Fibroblast of the aortic adventitia (primary cell): ENCODE results near the gene JARID2. TPM values are rescaled to one million over a fixed set of nuclear protein-coding genes. Genes with fewer than 3 reads are reported as not detected.

ENCODE experiments used
- DNase-seq: peaks from one replicate; pipeline ENCODE4 v3.0.0-alpha.2; 2010; ENCODE audit warnings: low read depth
- H3K4me3 ChIP-seq: 2 replicates; pipeline ENCODE4 v1.5.1; 2011; ENCODE audit warnings: low read depth, mild to moderate bottlenecking, control low read depth, low read length, moderate library complexity
- total RNA-seq: library from RNA; depleted of rRNA; stranded (reverse); fragments of >200 nt; gene quantifications from 2 replicates; pipeline ENCODE4 v1.2.3, GENCODE V29; 2012; ENCODE audit warnings: low replicate concordance
- TF ChIP-seq, protein P1 (sequence below): IDR thresholded peaks from 2 replicates; pipeline ENCODE4 v1.5.1; 2011; ENCODE audit warnings: mild to moderate bottlenecking, low read length, control low read depth, inconsistent platforms; ENCODE audit not compliant: insufficient read depth

The JARID2 gene
- total RNA-seq, 1 donor: 8.3 TPM

DNA sequence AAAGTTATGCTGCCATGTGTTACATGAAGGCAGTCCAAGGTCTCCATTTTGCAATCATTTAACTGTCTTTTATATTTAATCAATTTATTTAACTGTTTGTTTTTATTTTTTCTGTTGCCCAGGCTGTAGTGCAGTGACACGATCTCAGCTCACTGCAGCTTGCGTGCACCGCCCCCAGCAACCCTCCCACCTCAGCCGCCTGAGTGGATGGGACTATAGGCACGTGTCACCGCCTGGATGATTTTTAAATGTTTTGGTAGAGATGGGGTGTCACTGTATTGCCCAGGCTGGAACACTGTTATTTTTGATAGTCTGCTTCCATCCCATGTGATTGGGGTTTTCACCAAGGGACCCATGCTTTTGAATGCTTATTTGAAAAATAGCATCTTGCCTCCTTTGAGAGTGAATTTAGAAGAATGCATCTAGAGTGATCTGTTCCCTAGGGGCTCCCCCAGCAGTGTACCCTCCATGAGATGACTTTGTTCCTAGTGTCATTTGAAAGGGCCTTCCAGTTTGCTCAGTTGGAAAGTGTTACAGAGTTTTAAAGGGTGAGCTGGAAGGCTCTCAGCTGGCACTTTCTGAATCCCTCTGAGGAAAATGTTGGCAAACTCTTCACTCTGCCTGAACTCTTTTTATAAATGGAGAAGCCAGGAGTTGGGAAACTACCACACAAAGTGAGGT is 143.4 kb downstream of the JARID2 start:
- peak; percentile 75 for DNase-seq
- TF ChIP-seq, protein P1, sequence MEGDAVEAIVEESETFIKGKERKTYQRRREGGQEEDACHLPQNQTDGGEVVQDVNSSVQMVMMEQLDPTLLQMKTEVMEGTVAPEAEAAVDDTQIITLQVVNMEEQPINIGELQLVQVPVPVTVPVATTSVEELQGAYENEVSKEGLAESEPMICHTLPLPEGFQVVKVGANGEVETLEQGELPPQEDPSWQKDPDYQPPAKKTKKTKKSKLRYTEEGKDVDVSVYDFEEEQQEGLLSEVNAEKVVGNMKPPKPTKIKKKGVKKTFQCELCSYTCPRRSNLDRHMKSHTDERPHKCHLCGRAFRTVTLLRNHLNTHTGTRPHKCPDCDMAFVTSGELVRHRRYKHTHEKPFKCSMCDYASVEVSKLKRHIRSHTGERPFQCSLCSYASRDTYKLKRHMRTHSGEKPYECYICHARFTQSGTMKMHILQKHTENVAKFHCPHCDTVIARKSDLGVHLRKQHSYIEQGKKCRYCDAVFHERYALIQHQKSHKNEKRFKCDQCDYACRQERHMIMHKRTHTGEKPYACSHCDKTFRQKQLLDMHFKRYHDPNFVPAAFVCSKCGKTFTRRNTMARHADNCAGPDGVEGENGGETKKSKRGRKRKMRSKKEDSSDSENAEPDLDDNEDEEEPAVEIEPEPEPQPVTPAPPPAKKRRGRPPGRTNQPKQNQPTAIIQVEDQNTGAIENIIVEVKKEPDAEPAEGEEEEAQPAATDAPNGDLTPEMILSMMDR: no peak

DNA sequence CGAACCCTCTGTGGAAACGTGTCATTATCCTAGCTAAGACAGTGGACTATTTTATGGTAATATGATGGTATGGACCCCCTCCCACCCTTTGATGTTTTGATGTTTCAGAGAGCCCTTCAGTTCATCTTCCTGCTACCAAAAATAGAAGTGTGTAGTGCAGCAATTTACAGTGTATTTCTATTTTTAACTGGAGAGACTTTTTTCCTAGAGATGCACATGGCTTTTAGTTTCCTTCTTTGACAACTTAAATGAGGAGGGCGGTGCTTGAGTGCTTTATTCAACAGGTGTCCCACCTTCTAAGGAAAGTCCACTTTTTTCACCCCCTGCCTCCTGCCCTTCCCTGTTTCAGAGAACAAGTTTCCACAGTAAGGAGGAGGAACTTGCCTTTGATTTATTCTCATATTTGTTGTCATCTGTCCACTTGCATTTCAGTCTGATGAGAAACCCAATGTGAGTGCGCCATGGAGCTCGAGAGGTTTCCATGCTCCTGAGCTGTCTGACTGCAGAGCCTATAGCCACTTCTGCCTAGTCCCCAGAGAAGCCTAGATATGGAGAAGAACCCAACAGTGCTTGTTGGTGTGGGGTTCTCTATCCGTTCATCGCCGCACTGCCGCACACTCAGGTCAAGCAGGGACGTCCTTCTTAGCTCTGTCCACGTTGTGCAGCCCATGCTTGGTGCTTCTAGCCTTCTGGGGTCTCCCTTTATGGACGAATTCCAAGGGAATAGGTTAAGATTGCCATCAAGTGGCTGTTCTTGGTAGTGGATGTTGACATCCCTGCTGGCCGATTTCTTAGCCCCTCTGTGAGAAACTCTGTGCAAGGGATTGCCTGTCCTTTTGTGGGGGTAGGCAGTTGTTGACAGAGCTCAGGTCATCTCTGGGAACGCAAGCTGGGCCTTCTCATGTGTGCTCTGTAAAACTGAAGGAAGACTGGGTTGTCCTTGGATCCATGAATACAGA is 144.2 kb downstream of the JARID2 start:
- peak; percentile 60 for DNase-seq
- TF ChIP-seq, protein P1: peak; percentile 73
- no peak overlapping the region for H3K4me3 ChIP-seq

More for the DNA sequence above, 143.4 kb downstream of the JARID2 start:
- H3K4me3 ChIP-seq: no peak overlapping the region

DNA sequence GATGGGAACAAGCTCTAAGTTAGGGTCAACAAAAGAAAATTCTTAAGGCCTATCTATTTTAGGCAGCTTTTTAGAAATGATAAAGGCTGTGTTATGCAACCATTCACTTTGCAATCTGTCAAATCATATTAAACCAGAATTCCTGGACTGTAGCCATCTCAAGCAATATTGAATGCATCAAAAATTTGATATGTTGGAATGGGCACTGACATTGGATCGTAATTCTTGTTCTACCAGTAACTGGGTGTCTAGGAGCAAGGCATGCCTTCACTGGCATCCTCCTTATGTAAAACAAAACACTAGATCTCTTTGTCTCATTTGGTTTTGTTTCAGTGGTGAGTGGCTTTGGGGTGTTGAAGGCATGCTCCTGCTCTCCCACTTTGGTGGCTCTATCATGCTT is 145.6 kb downstream of the JARID2 start:
- DNase-seq: peak; percentile 31
- no peak overlapping the region for H3K4me3 ChIP-seq
- TF ChIP-seq, protein P1: no peak

DNA sequence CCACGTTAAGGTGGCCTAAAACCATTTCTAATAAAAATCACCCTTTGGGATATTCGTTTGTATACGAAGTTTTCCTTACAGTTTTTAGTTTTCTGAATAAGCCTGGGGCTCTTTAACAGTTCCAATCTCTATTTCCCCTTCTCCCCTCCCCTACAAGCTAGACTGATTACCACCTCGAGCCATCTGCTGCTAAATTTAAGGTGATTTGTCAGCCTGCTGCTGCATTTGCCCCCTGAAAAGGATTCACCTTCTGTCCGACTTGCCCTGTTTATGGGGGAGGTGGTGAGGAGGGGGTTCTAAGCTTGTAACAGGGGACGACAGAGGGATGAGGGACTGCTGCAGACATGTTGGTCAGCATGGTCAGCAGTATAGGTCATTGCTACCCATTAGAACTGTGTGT is 146.3 kb downstream of the JARID2 start:
- no peak overlapping the region for H3K4me3 ChIP-seq
- no peak for DNase-seq
- TF ChIP-seq, protein P1: no peak

DNA sequence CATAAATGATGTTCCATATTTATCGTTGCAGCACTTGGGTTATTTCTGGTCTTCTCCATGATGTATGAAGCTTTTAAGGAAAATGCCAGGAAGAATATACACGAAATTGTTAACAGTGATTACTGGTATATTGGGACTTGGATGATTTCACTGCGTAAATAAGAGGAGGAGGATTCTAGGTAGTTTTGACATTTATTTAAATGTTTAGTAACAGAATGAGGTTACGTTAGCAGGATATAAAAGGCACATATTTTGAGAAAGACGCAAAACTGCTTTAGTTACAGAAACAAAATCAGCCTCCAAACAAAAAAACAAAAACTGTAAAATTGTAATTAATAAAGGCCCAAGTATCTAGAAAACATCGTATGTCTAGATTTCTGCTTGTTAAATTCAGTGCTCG is 147.7 kb downstream of the JARID2 start:
- no peak for DNase-seq
- no peak overlapping the region for H3K4me3 ChIP-seq
- TF ChIP-seq, protein P1: no peak

DNA sequence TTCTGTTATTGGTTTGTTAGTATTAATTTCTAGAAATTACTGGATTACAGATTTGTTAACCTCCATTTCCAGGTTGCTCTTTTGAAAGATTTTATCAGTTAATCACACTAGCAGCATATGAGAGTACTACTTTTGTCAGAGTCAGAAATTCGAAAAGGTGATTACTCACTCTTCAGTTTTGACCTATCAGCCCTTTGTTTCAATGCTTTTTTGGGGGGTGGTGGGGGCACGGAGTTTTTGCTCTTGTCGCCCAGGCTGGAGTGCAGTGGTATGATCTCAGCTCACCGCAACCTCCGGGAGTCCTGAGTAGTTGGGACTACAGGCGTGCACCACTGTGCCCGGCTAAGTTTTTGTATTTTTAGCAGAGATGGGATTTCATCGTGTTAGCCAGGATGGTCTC is 149.2 kb downstream of the JARID2 start:
- TF ChIP-seq, protein P1: no peak
- H3K4me3 ChIP-seq: no peak overlapping the region
- no peak for DNase-seq
